ENCODE data around the gene DIMT1.

DIMT1 gene

DNA sequence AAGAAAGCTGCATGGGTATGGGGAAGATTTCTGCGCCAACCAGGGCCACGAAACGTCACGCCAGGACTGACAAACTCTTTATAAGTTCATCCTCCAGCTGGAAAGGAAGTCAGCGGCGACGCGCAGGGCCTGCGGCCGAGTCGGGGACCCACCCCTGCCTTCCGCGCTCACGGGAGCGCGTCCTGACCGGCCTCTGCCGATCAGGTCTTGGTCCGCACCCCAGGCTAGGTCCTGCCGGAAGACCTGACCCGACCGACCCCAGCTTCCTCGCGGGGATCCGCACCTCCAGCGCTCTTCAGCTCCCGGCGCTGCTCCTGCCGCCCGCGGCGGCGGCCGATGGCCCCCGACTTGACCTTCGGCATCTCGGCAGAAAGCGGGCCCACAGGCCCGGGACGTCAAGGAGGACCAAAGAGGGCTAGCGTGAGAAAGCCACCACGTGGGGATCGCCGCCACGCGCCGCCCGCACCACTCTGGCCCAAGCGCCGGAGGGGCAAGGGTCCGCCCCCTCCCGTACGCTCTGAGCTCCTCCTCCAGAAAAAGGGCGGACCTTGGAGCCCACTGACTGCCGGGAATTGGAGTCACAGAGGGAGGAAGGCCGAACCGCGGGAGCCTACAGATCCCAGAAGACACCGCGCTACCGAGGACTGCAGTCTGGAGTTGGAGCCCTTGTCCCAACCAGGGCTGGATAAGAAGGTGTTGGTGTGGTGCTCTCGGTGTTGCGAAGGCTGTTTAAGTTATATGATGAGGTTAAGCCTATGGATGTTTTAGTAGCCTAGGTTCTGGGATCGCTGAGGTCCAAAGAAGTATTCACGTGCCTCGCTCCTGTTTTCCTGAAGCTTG is at the start of gene DIMT1:
TSS of gene DIMT1 (minus strand) at position 495 of the 840 bp plus-strand sequence. CDS start at position 362, 133 bp downstream.
- TF ChIP-seq, protein P1, sequence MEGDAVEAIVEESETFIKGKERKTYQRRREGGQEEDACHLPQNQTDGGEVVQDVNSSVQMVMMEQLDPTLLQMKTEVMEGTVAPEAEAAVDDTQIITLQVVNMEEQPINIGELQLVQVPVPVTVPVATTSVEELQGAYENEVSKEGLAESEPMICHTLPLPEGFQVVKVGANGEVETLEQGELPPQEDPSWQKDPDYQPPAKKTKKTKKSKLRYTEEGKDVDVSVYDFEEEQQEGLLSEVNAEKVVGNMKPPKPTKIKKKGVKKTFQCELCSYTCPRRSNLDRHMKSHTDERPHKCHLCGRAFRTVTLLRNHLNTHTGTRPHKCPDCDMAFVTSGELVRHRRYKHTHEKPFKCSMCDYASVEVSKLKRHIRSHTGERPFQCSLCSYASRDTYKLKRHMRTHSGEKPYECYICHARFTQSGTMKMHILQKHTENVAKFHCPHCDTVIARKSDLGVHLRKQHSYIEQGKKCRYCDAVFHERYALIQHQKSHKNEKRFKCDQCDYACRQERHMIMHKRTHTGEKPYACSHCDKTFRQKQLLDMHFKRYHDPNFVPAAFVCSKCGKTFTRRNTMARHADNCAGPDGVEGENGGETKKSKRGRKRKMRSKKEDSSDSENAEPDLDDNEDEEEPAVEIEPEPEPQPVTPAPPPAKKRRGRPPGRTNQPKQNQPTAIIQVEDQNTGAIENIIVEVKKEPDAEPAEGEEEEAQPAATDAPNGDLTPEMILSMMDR (IDR thresholded peaks at IDR 0.05): no peak

DNA sequence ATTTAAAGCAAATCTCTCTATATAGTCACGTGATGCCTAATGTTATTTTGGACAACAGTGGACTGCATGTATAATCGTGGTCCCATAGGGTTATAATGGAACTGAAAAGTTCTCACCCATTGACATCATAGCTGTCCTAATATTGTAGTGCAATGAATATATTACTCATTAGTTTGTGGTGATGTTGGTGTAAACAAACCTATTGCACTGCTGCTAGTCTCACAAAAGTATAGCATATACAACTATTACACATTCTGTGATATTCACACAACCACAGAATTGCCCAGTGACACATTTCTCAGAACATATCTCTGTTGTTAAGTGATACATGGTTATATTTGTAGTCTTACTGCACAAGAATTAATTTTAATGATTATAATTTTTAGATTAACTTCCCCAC is 46.6 kb upstream of the DIMT1 start:
- TF ChIP-seq, protein P1 (IDR thresholded peaks at IDR 0.05): no peak

DNA sequence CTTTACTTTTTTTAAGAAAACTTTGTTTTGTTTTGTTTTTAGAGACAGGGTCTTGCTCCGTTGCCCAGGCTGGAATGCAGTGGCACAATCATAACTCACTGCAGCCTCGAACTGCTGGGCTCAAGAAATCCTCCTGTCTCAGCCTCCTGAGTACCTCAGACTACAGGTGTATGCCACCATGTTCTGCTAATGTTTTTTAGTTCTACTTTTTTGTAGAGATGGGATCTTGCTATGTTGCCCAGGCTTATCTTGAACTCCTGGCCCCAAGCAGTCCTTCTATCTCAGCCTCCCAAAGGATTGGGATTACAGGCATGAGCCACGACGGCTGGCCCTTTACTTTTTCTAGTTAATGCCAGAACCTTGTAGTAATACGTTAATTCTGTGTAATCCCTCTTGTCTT is 44.8 kb upstream of the DIMT1 start:
- TF ChIP-seq, protein P1 (IDR thresholded peaks at IDR 0.05): no peak

DNA sequence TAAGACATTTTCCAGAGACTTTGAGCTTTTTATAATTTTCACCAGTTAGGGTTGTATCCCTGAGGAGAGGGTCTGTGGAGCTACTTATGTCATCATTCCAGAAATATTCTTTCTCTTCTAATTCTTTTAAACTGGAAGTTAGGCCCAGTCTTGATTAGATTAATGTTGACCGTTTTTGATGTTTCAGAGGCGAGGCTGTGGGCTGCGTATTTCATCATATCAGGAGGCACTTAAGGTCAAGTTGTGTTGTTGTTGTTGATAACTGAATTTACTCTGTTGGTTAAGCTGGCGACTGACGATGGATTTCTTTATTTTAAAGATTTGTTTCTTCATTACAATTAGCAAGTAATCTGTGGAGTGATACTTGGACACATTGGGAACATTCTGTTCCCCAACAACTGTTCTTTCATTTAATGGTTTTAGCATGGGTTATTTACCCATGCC is 28.9 kb upstream of the DIMT1 start:
- TF ChIP-seq, protein P1 (IDR thresholded peaks at IDR 0.05): no peak

DNA sequence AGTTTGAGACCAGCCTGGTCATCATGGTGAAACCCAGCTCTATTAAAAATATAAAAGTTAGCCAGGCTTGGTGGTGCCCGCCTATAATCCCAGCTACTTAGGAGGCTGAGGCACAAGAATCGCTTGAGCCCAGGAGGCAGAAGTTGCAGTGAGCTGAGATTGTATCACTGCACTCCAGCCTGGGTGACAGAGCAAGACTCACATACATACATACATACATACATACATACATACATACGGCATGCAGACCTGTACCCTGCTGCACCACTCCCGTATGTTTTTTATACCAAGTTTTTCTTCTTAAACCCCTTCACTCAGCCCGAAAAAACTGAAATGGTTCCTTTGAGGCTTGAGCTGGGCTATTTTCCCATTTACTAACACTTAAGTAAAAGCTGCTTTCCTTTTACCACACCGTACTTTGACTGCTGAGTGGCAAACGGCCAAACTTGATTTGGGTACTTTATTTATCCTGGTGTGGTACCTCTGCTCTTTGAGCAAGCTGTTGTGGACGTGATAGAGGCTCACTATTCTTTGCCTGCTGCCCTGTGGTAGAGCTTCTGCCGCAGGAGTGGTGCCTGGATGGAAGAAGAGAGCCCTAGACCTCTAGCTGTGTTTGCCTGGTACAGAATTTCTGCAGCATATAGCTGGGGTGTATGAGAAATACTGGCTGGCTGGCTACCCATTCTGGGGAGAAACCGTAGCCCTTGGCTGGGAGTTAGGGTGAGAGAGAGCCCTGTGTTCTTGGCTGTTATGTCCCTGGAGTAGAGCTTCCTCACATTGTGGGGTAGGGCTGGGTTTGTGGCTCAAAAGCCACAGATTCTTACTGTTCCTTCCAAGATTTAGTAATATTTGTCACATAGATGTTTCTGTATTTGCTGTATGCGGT is 28.3 kb upstream of the DIMT1 start:
- TF ChIP-seq, protein P1 (IDR thresholded peaks at IDR 0.05): no peak

DNA sequence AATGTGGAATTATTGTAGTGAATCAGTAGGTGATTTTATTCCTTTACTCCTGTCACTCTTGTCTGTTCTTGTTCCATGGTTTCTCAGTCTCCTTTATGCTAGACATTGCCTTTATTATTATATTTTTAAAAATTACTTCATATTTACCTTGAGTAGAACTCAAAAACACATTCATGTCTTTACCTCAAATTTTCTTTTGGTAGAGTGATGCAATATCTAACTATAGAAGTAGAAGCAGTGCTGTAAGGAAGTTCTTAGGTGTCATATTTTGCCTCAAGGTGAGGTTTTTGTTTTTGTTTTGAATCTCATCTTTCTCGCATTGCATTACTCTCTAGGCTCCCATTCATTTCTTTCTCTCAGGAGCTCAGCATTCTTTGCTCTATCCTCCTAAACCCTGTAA is 21.1 kb upstream of the DIMT1 start:
- TF ChIP-seq, protein P1 (IDR thresholded peaks at IDR 0.05): no peak

DNA sequence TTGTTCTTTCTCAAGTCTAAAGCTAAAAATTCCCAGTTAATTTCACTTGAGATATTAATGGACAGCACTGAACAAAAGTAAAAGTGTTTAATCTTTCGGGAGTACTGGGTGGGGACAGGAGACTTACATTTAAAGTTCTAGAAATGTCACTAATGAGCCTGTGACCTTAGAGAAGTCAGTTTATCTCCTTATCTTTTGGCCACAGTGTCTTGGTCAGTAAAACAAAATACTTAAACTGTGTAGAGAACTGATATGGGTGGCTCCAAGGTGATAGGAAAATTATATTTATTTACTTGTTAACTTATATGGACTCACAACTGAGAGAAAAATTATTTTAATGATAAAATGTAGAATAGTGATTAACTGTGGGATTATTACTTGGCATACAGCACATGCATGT is 17.7 kb upstream of the DIMT1 start:
- TF ChIP-seq, protein P1 (IDR thresholded peaks at IDR 0.05): no peak

Data from LNCAP (cell line).